ENCODE measurements around the gene RNF157.
"Not testable (repeated sequence)": the region's sequence is repeated elsewhere in the genome, so short reads cannot be mapped to it uniquely, and the experiment has no call there.

Gene RNF157

DNA sequence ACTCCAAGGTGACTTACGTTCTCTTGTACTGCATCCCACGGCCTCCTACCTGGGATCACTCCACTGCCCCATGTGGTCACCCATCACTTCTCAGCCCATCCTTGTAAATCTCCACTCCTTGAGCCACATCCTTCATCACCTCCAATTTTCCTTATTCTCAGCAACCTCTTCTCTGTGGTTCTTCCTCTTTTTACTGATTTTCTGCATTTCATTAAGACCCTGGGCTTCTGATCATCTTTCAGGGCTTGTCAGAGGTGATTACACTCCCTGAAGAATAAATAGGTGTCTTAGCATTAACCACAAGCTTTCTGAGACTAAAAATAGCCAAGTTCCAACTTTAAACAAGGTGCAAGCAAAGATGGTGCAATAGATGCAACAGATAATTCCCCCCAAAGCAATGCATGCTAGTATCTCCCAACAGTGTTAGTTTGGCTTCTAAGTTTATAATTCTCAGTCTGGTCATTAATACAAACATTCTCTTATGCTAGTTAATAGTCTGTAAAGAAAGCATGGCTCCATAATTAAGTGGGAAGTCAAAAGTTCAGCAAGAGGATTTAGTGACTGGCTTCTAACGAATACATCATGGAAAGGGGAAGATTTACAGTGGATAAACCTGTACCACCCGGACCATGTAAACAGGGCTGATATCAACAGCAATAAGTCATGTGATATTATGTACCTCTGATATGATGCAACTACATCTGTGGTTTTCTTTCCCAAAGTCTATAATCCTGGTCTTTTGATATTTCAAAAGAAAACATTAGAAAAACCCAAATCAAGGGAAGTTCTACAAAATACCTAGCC, 51.9 kb downstream of the RNF157 start:
- no peak for DNase-seq

DNA sequence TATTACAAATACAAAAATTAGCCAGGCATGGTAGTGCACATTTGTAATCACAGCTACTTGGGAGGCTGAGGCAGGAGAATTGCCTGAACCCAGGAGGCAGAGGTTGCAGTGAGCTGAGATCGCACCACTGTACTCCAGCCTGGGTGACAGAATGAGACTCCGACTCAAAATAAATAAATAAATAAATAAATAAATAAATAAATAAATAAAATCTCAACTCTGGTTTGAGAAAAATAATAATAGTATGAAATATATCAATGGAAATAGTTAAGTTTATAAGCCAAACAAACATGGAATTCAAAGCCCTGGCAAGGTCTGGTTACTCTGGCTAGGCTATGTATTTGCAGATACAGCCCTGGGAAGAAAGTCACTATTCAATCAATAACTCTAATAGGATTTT, 53.5 kb downstream of the RNF157 start:
- DNase-seq = not testable (repeated sequence)

DNA sequence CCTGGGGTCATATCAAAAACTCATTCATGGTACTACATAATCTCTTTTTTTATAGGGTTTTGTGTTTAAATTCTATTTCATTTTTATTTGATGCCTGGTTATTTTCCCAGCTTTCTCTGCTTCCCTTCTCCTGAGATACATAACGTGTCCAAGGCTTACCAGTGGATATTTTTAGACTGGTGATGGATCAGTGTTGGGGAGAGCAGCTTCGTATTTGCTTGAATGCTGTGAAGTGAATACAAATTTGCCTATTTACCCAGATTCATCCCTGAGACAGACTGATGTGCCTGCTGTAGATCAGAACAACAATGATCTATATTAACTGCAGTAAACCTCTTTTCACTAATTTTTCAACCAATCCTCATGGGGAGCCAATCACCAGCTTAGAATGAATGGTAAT, 56.0 kb downstream of the RNF157 start:
- DNase-seq = no peak

DNA sequence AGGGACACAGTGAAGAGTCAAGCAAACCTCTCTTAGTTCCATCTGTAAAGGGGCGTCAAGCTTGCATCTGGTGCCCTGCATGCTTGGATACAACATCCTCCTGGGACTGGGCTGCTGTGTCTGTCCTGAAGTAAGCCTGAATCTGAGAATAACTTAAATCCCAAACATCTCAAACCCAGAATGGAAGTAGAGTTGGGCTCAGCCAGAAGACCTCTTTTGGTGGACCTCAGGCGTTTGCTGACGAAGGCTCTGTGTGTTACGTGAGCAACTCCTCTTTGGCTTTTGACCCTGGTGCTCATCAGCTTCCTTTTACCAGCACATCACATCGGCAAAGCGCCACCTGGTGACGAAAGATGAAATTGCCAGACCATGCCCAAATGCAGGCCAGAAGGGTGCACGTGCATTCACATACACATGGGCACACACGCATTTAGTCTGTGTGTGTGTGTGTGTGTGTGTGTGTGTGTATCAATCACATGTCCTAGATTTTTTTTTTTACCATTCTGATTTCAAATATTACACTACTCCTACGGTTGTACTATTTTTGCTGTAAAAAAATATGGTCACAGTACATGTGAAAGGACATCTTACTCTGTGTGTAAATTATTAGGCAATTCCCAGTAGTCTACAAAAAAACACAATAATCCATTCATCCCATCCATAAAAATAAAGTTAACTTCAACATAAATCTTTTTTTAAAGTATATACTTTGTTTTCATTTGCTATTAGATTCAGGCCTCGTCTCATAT, 58.1 kb downstream of the RNF157 start:
- DNase-seq = peak; percentile 99

DNA sequence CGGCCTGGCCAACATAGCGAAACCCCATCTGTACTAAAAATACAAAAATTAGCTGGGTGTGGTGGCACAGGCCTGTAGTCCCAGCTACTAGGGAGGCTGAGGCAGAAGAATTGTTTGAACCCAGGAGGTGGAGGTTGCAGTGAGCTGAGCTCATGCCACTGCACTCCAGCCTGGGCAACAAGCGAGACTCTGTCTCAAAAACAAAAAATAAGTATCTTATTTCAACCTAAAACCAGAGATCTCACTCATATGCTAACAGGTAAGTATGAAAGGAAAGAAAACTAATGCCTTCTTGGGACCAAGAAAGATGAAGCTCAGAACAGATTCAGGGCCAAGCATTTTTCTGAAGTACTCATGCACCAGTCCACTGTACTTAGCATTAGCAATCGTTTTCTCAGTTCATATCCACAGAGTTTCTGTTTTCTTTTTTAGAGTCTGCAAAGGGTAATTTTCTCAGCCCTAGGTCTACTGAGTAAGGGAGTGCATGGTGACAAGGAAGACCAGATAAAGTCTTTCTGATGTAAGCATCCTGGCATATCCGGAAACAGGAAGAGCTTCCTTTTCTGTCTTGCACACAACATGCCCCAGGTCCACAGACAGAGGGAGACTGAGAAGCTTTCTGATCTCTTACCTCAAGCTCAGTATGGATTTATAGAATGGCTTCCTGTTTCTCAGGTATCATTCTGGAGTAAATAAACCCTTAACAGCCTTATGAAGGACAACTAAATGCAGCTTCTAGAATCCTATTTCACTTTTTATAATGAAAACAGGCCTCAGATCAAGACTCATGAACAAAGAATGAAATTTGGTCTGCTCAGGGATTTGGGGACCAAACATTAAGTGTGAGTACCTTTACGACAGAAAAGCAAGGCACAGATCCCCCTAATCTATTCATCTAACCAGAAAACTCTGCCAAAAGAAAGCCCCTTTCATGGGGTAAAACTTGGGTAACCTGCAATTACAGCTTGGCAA, 60.5 kb downstream of the RNF157 start:
- DNase-seq = no peak

DNA sequence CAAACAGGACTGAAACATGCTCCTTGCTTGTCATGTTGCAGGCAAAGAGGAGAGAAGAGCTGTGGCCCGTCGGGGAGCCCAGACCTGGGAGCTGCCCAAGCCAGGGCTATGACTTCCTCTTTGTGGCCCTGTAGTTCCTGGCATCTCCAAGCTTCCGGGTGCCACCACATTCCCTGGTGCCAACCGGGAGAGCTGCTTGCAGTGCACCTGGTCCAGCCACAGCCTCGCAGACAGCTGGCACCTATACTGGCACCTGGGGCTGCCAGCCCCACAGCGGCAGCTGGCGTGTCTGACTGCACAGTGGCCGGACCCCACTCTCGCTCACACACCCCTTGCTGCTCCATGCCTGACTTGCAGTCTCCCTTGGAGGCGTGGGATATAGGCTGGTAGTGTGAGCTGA, 62.2 kb downstream of the RNF157 start:
- peak; percentile 57 for DNase-seq

DNA sequence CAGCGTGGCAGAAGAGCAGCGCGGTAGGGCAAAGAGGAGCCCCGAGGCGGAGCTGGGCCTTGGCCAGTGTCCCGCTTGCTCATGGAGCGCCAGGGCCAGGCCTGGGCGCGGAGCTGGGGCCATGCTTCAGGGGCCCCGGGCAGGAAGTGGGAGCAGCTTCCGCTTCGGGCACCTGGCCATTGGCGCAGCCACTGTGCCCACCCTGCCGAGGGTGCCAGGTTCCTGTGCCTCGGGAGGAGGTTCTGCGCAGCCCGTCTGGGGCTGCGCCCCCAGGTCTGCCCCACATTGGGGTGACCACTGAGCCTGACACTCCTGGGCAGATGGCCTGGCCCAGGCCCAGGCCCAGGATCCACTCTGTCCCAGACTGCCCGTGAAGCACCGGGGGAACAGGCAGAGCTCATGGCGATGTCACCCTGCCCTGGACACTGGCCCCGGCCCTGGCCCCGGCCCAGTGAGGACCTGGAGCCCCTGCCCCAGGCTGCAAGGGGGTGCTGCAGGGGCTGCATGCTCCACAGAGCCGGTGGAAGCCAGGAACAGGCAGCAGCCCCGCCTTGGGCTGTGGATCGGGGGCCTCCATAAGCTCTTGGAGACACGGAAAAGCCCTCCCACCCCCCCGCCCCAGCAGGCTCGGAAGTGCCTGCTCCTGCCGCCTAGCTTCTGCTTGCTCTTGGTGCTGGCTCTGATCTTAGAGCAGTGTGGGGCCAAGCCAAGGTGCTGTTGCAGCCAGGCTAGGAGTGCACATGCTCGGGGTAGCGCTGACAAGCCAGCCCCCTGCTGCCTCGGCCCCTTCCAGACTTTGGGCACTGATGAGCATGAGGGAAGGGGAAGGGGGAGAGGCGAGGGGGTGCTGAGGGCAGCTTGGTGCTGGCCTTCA, 63.4 kb downstream of the RNF157 start:
- no peak for DNase-seq

DNA sequence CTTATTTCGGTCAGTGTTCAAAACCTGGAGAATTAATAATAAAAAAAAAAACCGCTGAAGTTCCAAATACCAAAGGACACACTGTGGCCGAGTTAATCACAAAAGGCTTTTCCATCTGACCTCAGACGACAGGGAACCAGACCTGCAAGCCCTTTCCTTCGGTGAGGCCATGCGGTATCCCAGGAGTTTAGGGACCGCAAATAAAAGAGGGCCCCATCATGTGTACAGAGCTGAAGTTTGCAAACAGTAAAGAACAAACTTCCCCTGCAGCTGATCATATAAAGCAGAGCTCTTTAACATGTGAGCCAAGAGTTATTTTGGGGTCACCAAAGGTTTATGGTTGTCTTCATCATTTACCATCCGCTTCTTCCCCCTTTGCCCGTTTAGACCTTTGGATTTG, 66.3 kb downstream of the RNF157 start:
- DNase-seq = no peak

DNA sequence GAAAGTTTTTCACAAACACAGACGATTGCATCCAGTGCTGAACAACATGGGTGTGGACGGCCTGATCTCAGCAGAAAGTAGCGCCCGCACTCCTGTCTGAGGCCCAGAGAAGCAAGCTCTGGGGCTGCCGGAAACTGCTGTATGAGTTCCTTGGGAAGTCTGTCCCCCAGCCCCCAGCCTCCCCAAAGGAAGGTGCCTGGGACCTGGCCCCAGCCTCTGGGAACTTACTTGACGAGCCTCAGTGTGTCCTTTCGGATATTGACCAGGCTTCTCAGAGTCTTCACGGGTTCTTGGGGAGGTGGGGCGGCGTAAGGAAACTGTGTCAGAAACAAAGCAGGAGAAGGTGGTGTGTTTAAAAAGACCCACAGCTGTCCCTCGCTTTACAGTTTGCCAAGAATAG, 66.8 kb downstream of the RNF157 start:
- no peak for DNase-seq

DNA sequence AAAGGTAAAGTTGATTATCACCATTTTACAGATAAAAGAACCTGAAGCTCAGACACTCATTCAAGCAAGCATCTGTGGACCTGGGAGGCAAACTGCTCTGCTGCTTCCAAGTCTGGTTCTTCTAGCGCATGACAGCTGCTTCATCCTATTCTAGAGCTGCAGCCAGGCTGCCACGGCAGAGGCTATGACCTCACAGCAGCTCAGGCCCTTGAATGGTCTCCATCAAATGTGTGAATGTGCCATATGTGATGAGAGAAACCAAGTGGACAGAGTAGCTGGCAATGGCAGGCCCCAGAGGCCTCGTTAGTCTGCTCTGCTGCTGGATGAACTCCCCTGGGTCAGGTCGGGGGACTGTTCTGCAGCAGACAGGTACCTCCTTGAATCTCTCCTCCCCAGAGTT, 68.6 kb downstream of the RNF157 start:
- DNase-seq = no peak

DNA sequence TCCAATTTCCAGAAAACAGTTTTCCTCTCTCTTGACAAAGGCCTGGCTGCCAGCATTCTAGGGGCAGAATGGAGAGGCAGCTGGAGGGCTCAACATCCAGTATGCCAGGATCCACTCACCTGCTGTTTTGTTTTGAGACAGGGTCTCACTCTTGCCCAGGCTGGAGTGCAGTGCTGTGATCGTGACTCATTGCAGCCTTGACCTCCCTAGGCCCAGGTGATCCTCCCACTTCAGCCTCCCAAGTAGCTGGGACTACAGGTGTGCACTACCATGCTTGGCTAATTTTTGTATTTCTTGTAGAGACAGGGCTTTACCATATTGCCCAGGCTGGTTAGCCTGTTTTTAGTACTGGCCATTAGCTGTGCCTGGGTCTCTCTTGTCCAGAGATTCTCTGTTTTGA, 70.2 kb downstream of the RNF157 start:
- no peak for DNase-seq

DNA sequence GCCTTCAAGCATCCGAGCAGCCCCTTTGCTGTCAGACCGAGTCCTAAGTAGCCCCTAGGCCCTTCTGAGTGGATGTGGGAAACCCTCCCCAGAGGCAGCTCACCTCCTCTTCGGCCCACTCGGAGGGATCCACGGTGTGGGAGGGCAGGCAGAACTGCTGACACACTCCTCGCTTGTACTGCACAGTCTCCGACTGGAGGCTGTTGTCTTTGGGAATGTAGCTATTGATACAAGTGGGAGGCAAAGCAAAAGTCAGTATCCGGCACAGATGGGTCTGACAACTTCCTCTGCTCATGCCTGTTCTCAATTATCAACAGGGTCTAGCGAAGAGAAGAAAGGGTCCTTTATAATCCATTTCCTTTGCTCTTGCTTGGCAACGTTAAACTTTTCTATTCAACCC, 73.4 kb downstream of the RNF157 start:
- no peak for DNase-seq

DNA sequence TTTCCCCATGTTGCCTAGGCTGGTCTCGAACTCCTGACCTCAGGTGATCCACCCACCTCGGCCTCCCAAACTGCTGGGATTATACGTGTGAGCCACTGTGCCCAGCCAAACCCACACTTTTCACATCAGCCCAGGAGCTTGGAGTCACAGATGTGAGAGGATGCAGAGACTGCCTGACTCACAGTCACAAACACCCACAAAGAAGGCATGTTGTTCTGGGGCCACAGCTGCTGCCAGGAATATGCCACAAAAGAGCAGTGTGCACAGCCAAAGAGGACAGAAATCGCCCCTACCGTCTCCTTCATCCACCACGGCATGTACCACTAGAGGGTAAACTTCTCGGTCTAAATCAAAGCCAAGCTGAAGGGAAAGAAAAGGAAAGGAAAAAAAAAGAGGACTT, 74.1 kb downstream of the RNF157 start:
- no peak for DNase-seq

DNA sequence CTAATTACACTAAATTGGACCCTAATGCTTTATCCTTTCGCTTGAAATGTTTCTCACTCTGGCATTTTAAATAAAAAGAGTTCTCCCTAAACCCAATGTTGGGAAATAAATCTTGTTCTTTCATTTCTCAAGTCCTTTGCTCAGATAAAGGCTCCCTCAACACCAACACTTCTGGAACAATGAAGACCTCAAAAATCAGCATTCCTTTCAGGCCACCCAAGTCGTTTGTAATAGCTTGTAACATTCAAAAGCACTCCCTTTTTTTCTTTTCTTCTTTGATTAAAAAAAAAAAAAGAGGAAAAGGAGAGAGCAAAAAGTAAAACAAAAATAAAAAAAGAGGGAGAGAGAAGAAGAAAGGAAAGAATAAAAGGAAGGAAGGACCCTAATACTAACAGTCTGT, 76.0 kb downstream of the RNF157 start:
- DNase-seq = no peak

DNA sequence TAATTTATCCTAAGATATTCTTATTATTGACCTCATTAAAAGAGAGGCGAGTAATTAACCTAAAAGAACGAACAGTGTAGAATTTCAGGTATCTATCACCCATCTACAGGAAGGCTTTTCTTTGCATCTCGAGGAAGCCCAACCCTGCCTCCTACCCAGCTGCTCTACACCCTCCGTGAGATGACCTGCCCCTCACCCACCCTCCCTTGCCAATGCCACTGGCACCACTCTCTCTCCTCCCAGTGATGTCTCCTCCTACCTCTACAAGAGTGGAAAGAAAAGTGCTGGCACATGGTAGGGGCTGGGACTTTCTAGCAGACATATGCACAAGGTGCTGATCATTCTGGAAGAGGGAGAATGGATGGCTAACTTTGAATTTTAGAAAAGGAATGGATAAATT, 76.4 kb downstream of the RNF157 start:
- DNase-seq = no peak

DNA sequence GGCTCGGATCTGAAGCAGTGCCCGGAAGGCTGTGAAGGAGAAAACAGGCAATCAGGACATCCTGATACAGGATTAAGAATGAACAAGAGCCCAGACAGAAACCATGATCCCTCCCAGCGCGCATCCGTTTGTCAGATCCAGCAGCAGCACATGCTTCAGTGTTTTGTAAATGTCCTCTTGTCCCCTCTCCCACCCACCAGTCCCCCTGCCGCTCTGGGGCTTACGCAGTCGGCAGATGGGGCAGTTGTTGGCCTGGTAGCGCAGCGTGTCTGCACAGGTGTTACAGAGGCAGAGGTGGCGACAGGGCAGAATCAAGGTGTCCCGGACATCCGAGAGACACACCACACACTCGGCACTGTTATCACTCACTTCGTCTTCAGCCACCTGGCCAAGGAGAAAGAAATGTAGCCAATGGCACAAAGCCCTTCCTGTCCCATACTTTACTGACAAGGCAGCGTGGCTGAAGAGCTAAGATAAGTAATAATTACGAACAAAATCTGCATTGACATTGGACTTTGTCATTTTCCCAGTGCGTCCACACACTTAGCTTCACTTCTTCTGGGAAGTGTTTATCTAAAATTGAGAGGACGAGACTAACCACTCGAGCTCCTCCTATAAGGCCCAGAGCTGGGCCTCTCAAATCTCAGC, 78.5 kb downstream of the RNF157 start:
- DNase-seq = no peak

DNA sequence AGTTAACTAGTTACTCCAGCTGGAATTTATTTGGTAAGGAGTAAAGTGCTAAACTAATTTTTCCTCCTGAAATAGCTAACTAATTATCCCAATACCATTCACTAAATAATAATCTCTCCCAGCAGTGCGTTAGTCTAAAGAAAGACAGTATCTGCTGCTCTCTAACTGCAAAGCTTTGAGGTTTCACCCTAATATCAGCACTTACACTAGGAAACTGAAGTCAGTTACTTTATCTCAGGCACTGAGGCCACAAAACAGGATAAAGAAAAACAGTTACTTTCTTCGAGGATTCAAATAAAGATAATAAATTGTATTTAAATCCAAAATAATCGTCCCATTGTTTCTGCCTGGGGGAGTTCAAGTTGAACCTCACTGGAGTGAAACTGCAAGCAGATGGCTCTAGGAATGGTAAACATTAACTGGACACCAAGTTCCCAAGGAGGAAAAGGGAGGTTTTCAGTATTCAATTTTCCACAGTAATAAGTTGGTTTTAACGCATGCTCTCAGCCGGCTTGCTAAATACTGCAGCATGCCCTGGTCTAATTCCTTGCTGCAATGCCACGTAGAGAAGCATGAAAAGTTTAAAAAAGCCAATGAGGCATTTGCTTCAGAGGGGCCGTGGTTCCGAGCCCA, 79.3 kb downstream of the RNF157 start:
- DNase-seq = no peak

DNA sequence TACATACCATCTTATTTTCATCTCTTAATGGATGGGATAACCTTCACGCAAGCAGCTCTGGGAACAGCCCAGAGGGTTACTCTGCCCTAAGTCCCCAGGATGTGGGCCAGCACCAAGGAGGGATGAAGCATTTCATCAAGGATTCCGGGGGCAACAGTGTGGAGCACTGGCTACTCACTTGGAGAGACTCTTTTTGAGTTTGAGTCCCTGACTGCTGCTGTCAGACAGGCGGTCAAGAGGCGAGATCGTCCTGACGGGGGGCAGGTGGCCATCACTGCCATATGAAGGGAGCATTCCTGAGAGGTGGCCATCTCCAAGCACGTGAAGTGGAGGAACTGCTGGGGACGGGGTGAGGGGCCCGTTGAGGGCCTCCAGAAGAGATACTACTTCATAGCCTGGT, 81.1 kb downstream of the RNF157 start:
- DNase-seq = no peak

DNA sequence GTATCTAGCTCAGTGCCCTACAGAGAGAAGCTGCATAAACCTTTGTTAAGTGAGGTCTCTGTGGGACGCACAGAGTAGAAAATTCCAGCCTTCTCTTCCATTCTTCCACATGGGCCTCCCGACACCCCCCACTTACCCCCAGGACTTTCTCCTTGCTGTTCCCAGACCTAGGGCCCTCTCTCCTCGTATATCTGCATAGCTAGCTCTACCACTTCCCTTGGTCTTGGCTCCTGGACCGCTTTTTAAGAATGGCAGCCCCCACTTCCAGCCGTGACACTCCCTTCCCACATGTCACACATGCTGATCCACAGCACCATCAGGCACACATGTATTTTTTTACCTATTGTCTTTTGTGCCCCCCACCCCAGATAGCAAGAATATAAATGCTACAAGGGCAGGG, 82.5 kb downstream of the RNF157 start:
- no peak for DNase-seq

DNA sequence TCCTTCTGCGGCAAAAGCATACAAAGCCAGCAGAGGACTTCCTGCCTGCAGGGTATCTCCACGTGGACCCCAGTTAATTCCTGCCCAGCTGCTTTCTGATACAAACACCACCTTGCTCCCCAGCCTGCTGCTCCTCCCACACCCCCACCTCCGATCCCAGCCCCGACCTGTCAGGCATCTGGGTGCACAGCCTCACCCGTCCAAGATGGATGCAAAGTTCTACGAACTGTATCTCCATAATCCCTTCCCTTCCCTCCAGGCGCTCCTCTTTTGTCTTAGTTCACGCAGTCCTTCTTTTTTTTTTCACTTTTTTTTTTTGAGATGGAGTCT, 83.7 kb downstream of the RNF157 start:
- peak; percentile 19 for DNase-seq

DNA sequence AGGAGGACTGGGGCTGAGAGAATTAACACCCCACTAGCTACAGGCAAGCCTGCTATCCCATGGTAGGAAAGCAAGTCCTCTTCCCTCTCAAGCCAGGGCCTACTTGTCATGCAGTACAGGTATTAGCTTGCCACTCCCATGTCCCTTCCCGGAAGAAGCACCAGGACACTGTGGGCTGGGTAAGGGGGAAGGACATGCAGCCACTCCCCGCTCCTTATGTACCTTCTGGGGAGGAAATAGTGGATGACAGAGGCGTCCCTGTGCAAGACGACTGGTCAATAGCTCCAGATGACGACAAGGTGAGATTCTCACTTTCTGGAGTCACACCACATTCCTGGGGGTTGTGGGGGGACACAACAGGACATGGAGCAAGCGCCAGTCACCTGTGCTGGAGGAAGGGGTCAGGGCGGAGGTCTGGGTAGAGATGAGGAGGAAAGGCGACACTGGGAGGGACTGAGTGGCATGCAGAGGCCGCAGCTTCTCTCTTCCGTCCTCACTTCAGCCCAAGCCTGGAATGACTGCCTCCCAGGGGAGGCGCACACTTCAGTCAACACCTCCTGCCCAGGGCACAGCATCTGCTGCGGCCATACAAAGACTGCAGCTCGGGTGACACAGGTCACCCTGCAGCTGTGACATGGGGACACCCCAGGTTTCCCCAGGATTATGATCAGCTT, 84.2 kb downstream of the RNF157 start:
- peak; percentile 49 for DNase-seq
